ENCODE measurements around the gene DPH7.
A peak's percentile ranks its signal among the peaks of the same experiment; 100 is the strongest.

DPH7 gene

GRCh38 chr9:137580954-137581322 is 2.2 kb upstream of the DPH7 start:
- H3K4me3 ChIP-seq (replicated peaks; ENCODE audit: low read depth, low read length): no peak overlapping the region
- TF ChIP-seq CTCF (IDR thresholded peaks at IDR 0.05; ENCODE audit: low read depth, low read length, missing control alignments): no peak
- DNase-seq (ENCODE audit: extremely low read depth, low read depth): no peak

GRCh38 chr9:137580209-137580953 is 1.7 kb upstream of the DPH7 start:
- H3K4me3 ChIP-seq (replicated peaks; ENCODE audit: low read depth, low read length): no peak overlapping the region
- TF ChIP-seq CTCF (IDR thresholded peaks at IDR 0.05; ENCODE audit: low read depth, low read length, missing control alignments): no peak
- no peak for DNase-seq (ENCODE audit: extremely low read depth, low read depth)

- TF ChIP-seq CTCF (IDR thresholded peaks at IDR 0.05; ENCODE audit: low read depth, low read length, missing control alignments): no peak
- peak overlapping the region; percentile 84 for H3K4me3 ChIP-seq (replicated peaks; ENCODE audit: low read depth, low read length)
- no peak for DNase-seq (ENCODE audit: extremely low read depth, low read depth)
These were observed 507 bp upstream of the DPH7 start for GRCh38 chr9:137579259-137579604.

- H3K4me3 ChIP-seq (replicated peaks; ENCODE audit: low read depth, low read length): no peak overlapping the region
- TF ChIP-seq CTCF (IDR thresholded peaks at IDR 0.05; ENCODE audit: low read depth, low read length, missing control alignments): no peak
- DNase-seq (ENCODE audit: extremely low read depth, low read depth): no peak
These were observed 2.9 kb downstream of the DPH7 start for GRCh38 chr9:137575716-137576411.

- no peak overlapping the region for H3K4me3 ChIP-seq (replicated peaks; ENCODE audit: low read depth, low read length)
- no peak for DNase-seq (ENCODE audit: extremely low read depth, low read depth)
- TF ChIP-seq CTCF (IDR thresholded peaks at IDR 0.05; ENCODE audit: low read depth, low read length, missing control alignments): no peak
These were observed 3.4 kb downstream of the DPH7 start for GRCh38 chr9:137575364-137575715.

GRCh38 chr9:137574192-137574591 is 4.5 kb downstream of the DPH7 start:
- DNase-seq (ENCODE audit: extremely low read depth, low read depth): no peak
- TF ChIP-seq CTCF (IDR thresholded peaks at IDR 0.05; ENCODE audit: low read depth, low read length, missing control alignments): no peak
- no peak overlapping the region for H3K4me3 ChIP-seq (replicated peaks; ENCODE audit: low read depth, low read length)
